CD14-positive monocyte (primary cell): ENCODE results near the gene NBPF9. TPM values are rescaled to one million over a fixed set of nuclear protein-coding genes. Genes with fewer than 3 reads are reported as not detected.
"Not testable (repeated sequence)": the region's sequence is repeated elsewhere in the genome, so short reads cannot be mapped to it uniquely, and the experiment has no call there.

Experiments used
- DNase-seq, 3 donors: peaks; one replicate each; pipeline ENCODE4 v3.0.0-alpha.2; 2011 to 2022
- H2AFZ ChIP-seq: 2 replicates; pipeline ENCODE4 v1.6.0; 2012; ENCODE audit warnings: mild to moderate bottlenecking, low read depth, low read length, inconsistent platforms; ENCODE audit not compliant: insufficient read depth, poor library complexity, severe bottlenecking
- H3K27ac ChIP-seq, 2 donors: 1 replicate in 1 of 2; 2 replicates in 1 of 2; pipeline ENCODE4 v1.5.1; 2012 to 2013; ENCODE audit warnings: low read length in 2 of 2, control low read depth in 1 of 2, inconsistent platforms in 1 of 2, low read depth in 1 of 2, mild to moderate bottlenecking in 1 of 2
- H3K27me3 ChIP-seq, 2 donors: one replicate each; pipeline versions ENCODE4 v1.6.0 to v1.6.1; 2011 to 2013; ENCODE audit warnings: low read length in 2 of 2; ENCODE audit not compliant: control insufficient read depth in 2 of 2, insufficient read depth in 2 of 2
- H3K36me3 ChIP-seq, 2 donors: replicated peaks in 1 of 2; 1 replicate in 1 of 2; 2 replicates in 1 of 2; pipeline versions ENCODE4 v1.5.1 to v1.6.1; 2012 to 2013; ENCODE audit warnings: low read length in 2 of 2, control low read depth in 1 of 2, inconsistent platforms in 1 of 2, mild to moderate bottlenecking in 1 of 2; ENCODE audit not compliant: insufficient read depth in 2 of 2, control insufficient read depth in 1 of 2
- H3K4me1 ChIP-seq, 2 donors: 1 replicate in 1 of 2; 2 replicates in 1 of 2; pipeline versions ENCODE4 v1.5.1 to v1.6.1; 2012 to 2013; ENCODE audit warnings: low read length in 2 of 2, control low read depth in 1 of 2, inconsistent platforms in 1 of 2, mild to moderate bottlenecking in 1 of 2, moderate library complexity in 1 of 2; ENCODE audit not compliant: insufficient read depth in 2 of 2, control insufficient read depth in 1 of 2
- H3K4me2 ChIP-seq: replicated peaks from 2 replicates; pipeline ENCODE3; 2012; ENCODE audit warnings: low read length, moderate library complexity, mild to moderate bottlenecking; ENCODE audit not compliant: poor library complexity, severe bottlenecking; ENCODE audit errors: extremely low read depth
- H3K4me3 ChIP-seq, 3 experiments: fragments of 200-600 bp in 1 of 3; sonication (generic) in 1 of 3; replicated peaks in 1 of 3; 1 replicate in 2 of 3; 2 replicates in 1 of 3; pipeline ENCODE4 v1.5.1; 2011 to 2013; ENCODE audit warnings: low read length in 3 of 3, mild to moderate bottlenecking in 3 of 3, control low read depth in 2 of 3, low read depth in 2 of 3, inconsistent platforms in 1 of 3, moderate library complexity in 1 of 3
- H3K79me2 ChIP-seq: 2 replicates; pipeline ENCODE4 v1.6.0; 2012; ENCODE audit warnings: mild to moderate bottlenecking, control low read depth, inconsistent platforms, low read length, moderate library complexity; ENCODE audit not compliant: insufficient read depth
- H3K9ac ChIP-seq: 2 replicates; pipeline ENCODE4 v1.6.0; 2017; ENCODE audit warnings: low read length, mild to moderate bottlenecking; ENCODE audit not compliant: insufficient read depth, poor library complexity, severe bottlenecking
- H3K9me3 ChIP-seq, 2 donors: replicated peaks in 1 of 2; 1 replicate in 1 of 2; 2 replicates in 1 of 2; pipeline versions ENCODE4 v1.5.1 to v1.6.1; 2012 to 2013; ENCODE audit warnings: low read length in 2 of 2, control low read depth in 1 of 2; ENCODE audit not compliant: control insufficient read depth in 1 of 2, insufficient read depth in 1 of 2
- H4K20me1 ChIP-seq: 2 replicates; pipeline ENCODE4 v1.6.0; 2012; ENCODE audit warnings: mild to moderate bottlenecking, low read length, control low read depth, moderate library complexity; ENCODE audit not compliant: insufficient read depth
- H3K27ac Mint-ChIP-seq, 7 donors: one replicate each; pipeline ENCODE4 v1.8.0; 2020; ENCODE audit warnings: mild to moderate bottlenecking in 7 of 7, mixed read lengths in 7 of 7, moderate library complexity in 6 of 7, inconsistent platforms in 2 of 7
- H3K27me3 Mint-ChIP-seq, 3 donors: one replicate each; pipeline ENCODE4 v1.8.0; 2021 to 2022; ENCODE audit warnings: low read depth in 3 of 3, mild to moderate bottlenecking in 3 of 3, mixed read lengths in 3 of 3, moderate library complexity in 3 of 3, inconsistent platforms in 1 of 3
- H3K36me3 Mint-ChIP-seq, 2 donors: one replicate each; pipeline ENCODE4 v1.8.0; 2020; ENCODE audit warnings: mixed read lengths in 2 of 2, inconsistent platforms in 1 of 2, mild to moderate bottlenecking in 1 of 2
- H3K4me1 Mint-ChIP-seq: one replicate; pipeline ENCODE4 v1.8.0; 2020; ENCODE audit warnings: mild to moderate bottlenecking, mixed read lengths
- H3K4me3 Mint-ChIP-seq, 2 donors: one replicate each; pipeline ENCODE4 v1.8.0; 2020; ENCODE audit warnings: mild to moderate bottlenecking in 2 of 2, mixed read lengths in 2 of 2, moderate library complexity in 1 of 2
- H3K9me3 Mint-ChIP-seq, 7 donors: one replicate each; pipeline ENCODE4 v1.8.0; 2020 to 2022; ENCODE audit warnings: mixed read lengths in 7 of 7, mild to moderate bottlenecking in 6 of 7, moderate library complexity in 6 of 7, inconsistent platforms in 2 of 7
- WGBS: methylation state at CpG from one replicate; pipeline ENCODE4 v1.1.5; 2013; ENCODE audit warnings: missing lambda C conversion rate; ENCODE audit not compliant: insufficient coverage; 5-methylcytosine and 5-hydroxymethylcytosine counted together
- intact Hi-C, 2 donors: fragments of 100-400 bp; cut with micrococcal nuclease; formaldehyde crosslinking; loops; one replicate each; pipeline versions ENCODE4 v1.15.0 to v1.15.1; 2023
- polyA plus RNA-seq, 3 donors: library from polyadenylated mRNA; depleted of rRNA in 1 of 3; unstranded in 2 of 3; stranded (reverse) in 1 of 3; fragments of 300-500 nt in 2 of 3; fragments of >200 nt in 1 of 3; fragmentation: Illumina TruSeq in 2 of 3; gene quantifications; 1 replicate in 2 of 3; 2 replicates in 1 of 3; pipeline ENCODE4 v1.2.3, GENCODE V29; 2012 to 2021

Gene NBPF9
- polyA plus RNA-seq, 3 donors = 0.37 to 22.4 (median 0.66) TPM

GRCh38 chr1:149033916-149034315 is 69.4 kb downstream of the NBPF9 start:
- H3K79me2 ChIP-seq, H2AFZ ChIP-seq, DNase-seq, H3K27ac Mint-ChIP-seq, H3K4me1 ChIP-seq, H3K4me3 ChIP-seq, H3K4me3 Mint-ChIP-seq, H3K4me1 Mint-ChIP-seq, H4K20me1 ChIP-seq, H3K9me3 Mint-ChIP-seq, H3K27me3 ChIP-seq, H3K27ac ChIP-seq, H3K4me2 ChIP-seq, H3K27me3 Mint-ChIP-seq, H3K36me3 Mint-ChIP-seq, H3K36me3 ChIP-seq, H3K9me3 ChIP-seq, H3K9ac ChIP-seq, intact Hi-C loops: not testable (repeated sequence)
- WGBS = no CpG with 5 or more reads among the region's 3 CpGs

GRCh38 chr1:149024327-149024726 is 79.0 kb downstream of the NBPF9 start:
- H3K27me3 Mint-ChIP-seq, H4K20me1 ChIP-seq, H3K4me1 ChIP-seq, H3K79me2 ChIP-seq, H3K27me3 ChIP-seq, DNase-seq, H3K9me3 ChIP-seq, H2AFZ ChIP-seq, H3K27ac Mint-ChIP-seq, H3K36me3 ChIP-seq, H3K4me1 Mint-ChIP-seq, intact Hi-C loops, H3K4me3 Mint-ChIP-seq, H3K4me3 ChIP-seq, H3K4me2 ChIP-seq, H3K9me3 Mint-ChIP-seq, H3K27ac ChIP-seq, H3K9ac ChIP-seq, H3K36me3 Mint-ChIP-seq: not testable (repeated sequence)
- WGBS = no CpG with 5 or more reads among the region's 3 CpGs

- H3K4me3 ChIP-seq, DNase-seq, intact Hi-C loops, H3K27ac Mint-ChIP-seq, H2AFZ ChIP-seq, H3K9me3 Mint-ChIP-seq, H3K9ac ChIP-seq, H3K4me3 Mint-ChIP-seq, H3K27me3 Mint-ChIP-seq, H3K4me1 ChIP-seq, H3K4me2 ChIP-seq, H3K27ac ChIP-seq, H4K20me1 ChIP-seq, H3K36me3 Mint-ChIP-seq, H3K36me3 ChIP-seq, H3K79me2 ChIP-seq, H3K4me1 Mint-ChIP-seq, H3K27me3 ChIP-seq, H3K9me3 ChIP-seq: not testable (repeated sequence)
- no CpG with 5 or more reads among the region's 3 CpGs for WGBS
Measured at GRCh38 chr1:149018577-149018976, 84.8 kb downstream of the NBPF9 start.

GRCh38 chr1:149016626-149017025 is 86.7 kb downstream of the NBPF9 start:
- H3K4me3 Mint-ChIP-seq, H3K9me3 Mint-ChIP-seq, H3K36me3 ChIP-seq, H2AFZ ChIP-seq, H3K4me1 Mint-ChIP-seq, intact Hi-C loops, H3K4me1 ChIP-seq, H3K4me2 ChIP-seq, H3K27ac ChIP-seq, H3K9me3 ChIP-seq, H3K4me3 ChIP-seq, H4K20me1 ChIP-seq, DNase-seq, H3K9ac ChIP-seq, H3K79me2 ChIP-seq, H3K27ac Mint-ChIP-seq, H3K27me3 ChIP-seq, H3K27me3 Mint-ChIP-seq, H3K36me3 Mint-ChIP-seq: not testable (repeated sequence)
- WGBS = no CpG with 5 or more reads among the region's 2 CpGs
